Cardiac muscle cell (in vitro differentiated cells and primary cell): ENCODE results near the gene LTBP3. TPM values are rescaled to one million over a fixed set of nuclear protein-coding genes. Genes with fewer than 3 reads are reported as not detected.
"Not testable (repeated sequence)": the region's sequence is repeated elsewhere in the genome, so short reads cannot be mapped to it uniquely, and the experiment has no call there.

Experiments
- DNase-seq, 2 donors: peaks; one replicate each; pipeline versions ENCODE4 v3.0.0 to v3.0.0-alpha.2; 2010 to 2017; ENCODE audit warnings: low read depth in 1 of 2, low spot score in 1 of 2
- H3K27ac ChIP-seq: fragments of 200-600 bp; sonication (generic); 2 replicates; pipeline ENCODE4 v1.5.1; 2016
- H3K27me3 ChIP-seq: fragments of 200-600 bp; sonication (generic); 2 replicates; pipeline ENCODE4 v1.6.0; 2016; ENCODE audit warnings: control low read depth
- H3K36me3 ChIP-seq: fragments of 200-600 bp; sonication (generic); 2 replicates; pipeline ENCODE4 v1.5.1; 2016; ENCODE audit warnings: control low read depth
- H3K4me1 ChIP-seq: fragments of 200-600 bp; sonication (generic); 2 replicates; pipeline ENCODE4 v1.8.1; 2017; ENCODE audit warnings: low read depth, mild to moderate bottlenecking, mixed run types
- H3K4me3 ChIP-seq: fragments of 200-600 bp; sonication (generic); 2 replicates; pipeline ENCODE4 v1.5.1; 2016; ENCODE audit warnings: mild to moderate bottlenecking
- H3K9me3 ChIP-seq: fragments of 200-600 bp; sonication (generic); 2 replicates; pipeline ENCODE4 v1.5.1; 2017; ENCODE audit warnings: low read depth, mild to moderate bottlenecking, control low read depth
- polyA plus RNA-seq: library from polyadenylated mRNA; unstranded; fragments of >200 nt; fragmentation: Nextera tagmentation; extraction: Ambion mirVana; gene quantifications from 2 replicates; pipeline ENCODE4 v1.2.1, GENCODE V29; 2016
- total RNA-seq: library from RNA; depleted of rRNA; stranded (reverse); fragments of >200 nt; gene quantifications from 2 replicates; pipeline ENCODE4 v1.2.3, GENCODE V29; 2016
- TF ChIP-seq, protein P1 (sequence below): IDR thresholded peaks from 2 replicates; pipeline ENCODE4 v1.5.1; 2012; ENCODE audit warnings: low read depth, mild to moderate bottlenecking, low read length

The LTBP3 gene
- total and polyA plus RNA-seq, 2 experiments from 2014 or later, result 60.9 to 98.3 TPM

DNA sequence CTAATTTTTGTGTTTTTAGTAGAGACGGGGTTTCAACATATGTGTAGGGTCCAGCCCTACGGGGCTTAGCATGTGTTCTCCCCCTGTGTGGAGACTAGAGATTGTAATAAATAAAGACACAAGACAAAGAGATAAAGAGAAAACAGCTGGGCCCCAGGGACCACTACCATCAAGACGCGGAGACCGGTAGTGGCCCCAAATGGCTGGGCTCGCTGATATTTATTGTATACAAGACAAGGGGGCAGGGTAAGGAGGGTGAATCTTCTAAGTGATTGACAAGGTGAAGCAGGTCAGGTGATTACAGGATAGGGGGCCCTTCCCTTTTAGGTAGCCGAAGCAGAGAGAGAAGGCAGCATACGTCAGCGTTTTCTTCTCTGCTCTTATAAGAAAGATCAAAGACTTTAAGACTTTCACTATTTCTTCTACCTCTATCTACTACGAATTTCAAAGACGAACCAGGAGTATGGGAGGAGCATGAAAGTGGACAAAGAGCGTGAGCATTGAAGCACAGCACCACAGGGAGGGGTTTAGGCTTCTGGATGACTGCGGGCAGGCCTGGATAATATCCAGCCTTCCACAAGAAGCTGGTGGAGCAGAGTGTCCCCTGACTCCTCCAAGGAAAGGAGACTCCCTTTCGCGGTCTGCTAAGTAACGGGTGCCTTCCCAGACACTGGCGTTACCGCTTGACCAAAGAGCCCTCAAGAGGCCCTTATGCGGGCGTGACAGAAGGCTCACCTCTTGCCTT is 36.2 kb downstream of the LTBP3 start:
- not testable (repeated sequence) for H3K27me3 ChIP-seq, H3K4me3 ChIP-seq, H3K9me3 ChIP-seq, H3K36me3 ChIP-seq
- DNase-seq, result peak; percentile 51 to 62
- Histone ChIP-seq H3K4me1 (peaks cover 31% of the 10 kb centered on the region), H3K27ac (peak overlapping the region; percentile 85)

DNA sequence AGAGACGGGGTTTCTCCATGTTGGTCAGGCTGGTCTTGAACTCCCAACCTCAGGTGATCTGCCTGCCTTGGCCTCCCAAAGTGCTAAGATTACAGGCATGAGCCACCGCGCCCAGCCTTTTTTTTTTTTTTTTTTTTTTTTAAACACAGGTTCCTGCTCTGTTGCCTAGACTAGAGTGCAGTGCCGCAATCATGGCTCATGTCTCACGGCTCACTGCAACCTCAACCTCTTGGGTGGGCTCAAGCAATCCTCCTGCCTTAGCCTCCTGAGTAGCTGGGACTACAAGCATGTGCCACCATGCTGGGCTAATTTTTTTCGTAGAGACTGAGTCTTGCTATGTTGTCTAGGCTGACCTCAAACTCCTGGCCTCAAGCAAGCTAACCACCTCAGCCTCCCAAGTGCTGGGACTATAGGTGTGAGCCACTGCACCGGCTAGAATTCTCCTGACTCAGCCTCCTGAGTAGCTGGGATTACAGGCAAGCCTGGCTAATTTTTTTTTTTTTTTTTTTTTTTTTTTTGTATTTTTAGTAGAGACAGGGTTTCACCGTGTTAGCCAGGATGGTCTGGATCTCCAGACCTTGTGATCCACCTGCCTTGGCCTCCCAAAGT is 39.1 kb downstream of the LTBP3 start:
- peaks cover 25% of the 10 kb centered on the region for H3K4me1 ChIP-seq
- not testable (repeated sequence) for H3K27me3 ChIP-seq, H3K36me3 ChIP-seq, H3K4me3 ChIP-seq, H3K9me3 ChIP-seq, H3K27ac ChIP-seq, DNase-seq

DNA sequence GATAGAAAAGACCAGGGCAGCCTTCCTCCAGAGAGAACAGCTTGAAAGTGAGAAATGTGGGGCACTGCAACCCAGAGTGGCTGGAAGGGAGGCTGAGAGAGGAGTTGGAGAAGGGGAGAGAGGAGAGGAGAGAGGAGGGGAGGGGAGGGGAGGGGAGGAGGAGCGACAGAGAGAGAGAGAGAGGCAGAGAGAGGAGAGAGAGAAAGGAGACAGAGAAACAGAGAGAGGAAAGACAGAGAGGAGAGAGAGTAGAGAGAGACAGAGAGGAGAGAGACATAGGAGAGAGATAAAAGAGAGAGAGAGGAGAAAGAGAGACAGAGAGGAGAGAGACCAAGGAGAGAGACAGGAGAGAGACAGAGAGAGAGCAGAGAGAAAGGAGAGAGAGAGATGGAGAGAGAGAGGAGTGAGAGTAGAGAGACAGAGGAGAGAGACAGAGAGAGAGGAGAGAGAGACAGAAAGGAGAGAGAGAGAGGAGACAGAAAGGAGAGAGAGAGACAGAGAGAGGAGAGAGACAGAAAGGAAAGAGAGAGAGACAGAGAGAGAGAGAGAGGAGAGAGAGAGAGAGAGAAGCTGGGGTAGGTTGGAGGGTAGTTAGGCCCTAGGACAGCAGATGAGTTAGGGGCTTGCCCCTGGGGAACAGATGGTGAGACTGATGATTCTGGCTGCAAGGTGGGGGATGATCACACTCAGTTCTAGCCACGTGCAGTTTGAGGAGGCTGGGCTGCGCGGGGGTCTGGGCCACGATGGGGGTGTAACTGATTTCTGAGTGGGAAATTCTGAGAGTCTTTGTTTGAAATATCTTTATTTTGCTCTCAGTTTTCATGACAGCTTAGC is 41.8 kb downstream of the LTBP3 start:
- TF ChIP-seq, protein P1, sequence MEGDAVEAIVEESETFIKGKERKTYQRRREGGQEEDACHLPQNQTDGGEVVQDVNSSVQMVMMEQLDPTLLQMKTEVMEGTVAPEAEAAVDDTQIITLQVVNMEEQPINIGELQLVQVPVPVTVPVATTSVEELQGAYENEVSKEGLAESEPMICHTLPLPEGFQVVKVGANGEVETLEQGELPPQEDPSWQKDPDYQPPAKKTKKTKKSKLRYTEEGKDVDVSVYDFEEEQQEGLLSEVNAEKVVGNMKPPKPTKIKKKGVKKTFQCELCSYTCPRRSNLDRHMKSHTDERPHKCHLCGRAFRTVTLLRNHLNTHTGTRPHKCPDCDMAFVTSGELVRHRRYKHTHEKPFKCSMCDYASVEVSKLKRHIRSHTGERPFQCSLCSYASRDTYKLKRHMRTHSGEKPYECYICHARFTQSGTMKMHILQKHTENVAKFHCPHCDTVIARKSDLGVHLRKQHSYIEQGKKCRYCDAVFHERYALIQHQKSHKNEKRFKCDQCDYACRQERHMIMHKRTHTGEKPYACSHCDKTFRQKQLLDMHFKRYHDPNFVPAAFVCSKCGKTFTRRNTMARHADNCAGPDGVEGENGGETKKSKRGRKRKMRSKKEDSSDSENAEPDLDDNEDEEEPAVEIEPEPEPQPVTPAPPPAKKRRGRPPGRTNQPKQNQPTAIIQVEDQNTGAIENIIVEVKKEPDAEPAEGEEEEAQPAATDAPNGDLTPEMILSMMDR, result no peak
- DNase-seq, result no peak
- Histone ChIP-seq H3K9me3 (no peaks in the 10 kb centered on the region), H3K4me1 (no peaks in the 10 kb centered on the region), H3K27me3 (no peaks in the 10 kb centered on the region), H3K4me3 (no peak overlapping the region), H3K36me3 (no peaks in the 10 kb centered on the region), H3K27ac (no peak overlapping the region)

DNA sequence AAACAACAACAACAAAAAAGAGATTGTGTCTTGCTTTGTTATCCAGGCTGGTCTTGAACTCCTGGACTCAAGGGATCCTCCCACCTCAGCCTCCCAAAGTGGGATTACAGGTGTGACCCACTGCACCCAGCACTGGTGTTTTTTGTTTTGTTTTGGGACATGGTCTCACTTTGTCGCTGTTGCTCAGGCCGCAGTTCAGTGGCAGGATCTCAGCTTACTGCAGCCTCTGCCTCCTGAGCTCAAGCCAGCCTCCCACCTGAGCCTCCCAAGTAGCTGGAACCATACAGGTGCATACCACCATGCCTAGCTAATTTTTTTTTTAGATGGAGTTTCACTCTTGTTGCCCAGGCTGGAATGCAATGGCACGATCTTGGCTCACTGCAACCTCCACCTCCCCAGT is 45.8 kb downstream of the LTBP3 start:
- not testable (repeated sequence) for H3K4me3 ChIP-seq, H3K36me3 ChIP-seq, DNase-seq, H3K27me3 ChIP-seq, H3K27ac ChIP-seq, H3K9me3 ChIP-seq, H3K4me1 ChIP-seq

DNA sequence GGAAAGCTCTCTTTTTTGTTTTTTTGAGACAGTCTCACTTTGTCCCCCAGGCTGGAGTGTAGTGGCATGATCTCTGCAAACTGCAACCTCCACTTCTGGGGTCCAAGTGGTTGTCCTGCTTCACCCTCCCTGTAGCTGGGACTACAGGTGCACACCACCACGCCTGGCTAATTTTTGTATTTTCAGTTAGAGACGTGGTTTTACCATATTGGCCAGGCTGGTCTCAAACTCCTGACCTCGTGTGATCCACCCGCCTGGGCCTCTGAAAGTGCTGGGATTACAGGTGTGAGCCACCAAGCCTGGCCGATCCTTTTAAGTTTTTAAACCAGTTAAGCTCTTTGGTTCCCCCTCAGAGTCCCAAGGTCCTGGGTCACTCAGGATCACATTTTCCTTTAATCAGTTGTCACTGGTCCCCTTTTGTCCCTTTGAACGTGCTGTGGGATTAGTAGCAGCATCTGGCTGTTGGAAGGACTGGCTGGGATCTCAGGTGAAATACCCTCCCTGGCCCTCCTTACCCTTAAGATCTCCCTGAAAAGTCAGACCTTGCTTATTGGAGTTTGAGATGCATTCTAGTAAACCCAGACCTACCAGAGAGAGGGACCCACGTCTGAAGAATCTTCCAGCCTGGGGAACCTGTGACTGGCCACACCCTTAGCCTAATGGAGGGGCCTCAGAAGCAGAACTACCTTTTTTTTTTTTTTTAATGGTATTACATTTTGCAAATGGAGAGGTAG is 51.2 kb downstream of the LTBP3 start:
- Histone ChIP-seq H3K4me3 (no peak overlapping the region), H3K9me3 (no peaks in the 10 kb centered on the region), H3K27ac (peak overlapping the region; percentile 100), H3K4me1 (peaks cover 16% of the 10 kb centered on the region), H3K27me3 (no peaks in the 10 kb centered on the region), H3K36me3 (peaks cover 46% of the 10 kb centered on the region)
- TF ChIP-seq, protein P1, result no peak
- peak; percentile 64 to 93 for DNase-seq

DNA sequence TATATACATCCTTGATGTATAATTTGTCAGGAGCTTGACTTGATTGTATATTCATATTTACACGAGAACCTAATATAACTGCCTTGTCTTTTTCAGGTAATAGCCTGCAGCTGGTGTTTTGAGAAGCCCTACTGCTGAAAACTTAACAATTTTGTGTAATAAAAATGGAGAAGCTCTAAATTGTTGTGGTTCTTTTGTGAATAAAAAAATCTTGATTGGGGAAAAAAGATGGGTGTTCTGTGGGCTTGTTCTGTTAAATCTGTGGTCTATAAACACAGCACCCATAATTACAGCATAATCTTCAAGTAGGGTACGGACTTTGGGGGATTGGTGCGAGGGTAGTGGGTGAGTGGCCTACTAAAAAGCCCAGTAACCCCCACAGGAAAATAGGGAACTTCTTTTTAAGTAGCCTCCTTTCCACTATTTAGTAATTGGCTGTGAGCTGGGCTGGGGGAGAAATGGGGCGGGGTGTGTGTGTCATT is 51.8 kb downstream of the LTBP3 start:
- Histone ChIP-seq H3K27ac (peak overlapping the region; percentile 100), H3K36me3 (peaks cover 52% of the 10 kb centered on the region)

More for the DNA sequence above, 51.8 kb downstream of the LTBP3 start:
- H3K27me3 ChIP-seq, result no peaks in the 10 kb centered on the region
- peaks cover 16% of the 10 kb centered on the region for H3K4me1 ChIP-seq
- TF ChIP-seq, protein P1, result no peak
- no peaks in the 10 kb centered on the region for H3K9me3 ChIP-seq
- DNase-seq, result no peak
- peak overlapping the region; percentile 99 for H3K4me3 ChIP-seq
